H1 (cell line): ENCODE data around the gene NEDD4. TPM values are rescaled to one million over a fixed set of nuclear protein-coding genes. Genes with fewer than 3 reads are reported as not detected.

ENCODE experiments used
- CTCF ChIA-PET: fragments of 300-600 bp; sonication (Branson Sonifier 250); formaldehyde crosslinking; loops from one replicate; lab custom pipeline; 2021; ENCODE audit not compliant: partially characterized antibody; lab: Charles Lee
- POLR2A ChIA-PET: fragments of 300-600 bp; sonication (Branson Sonifier 250); formaldehyde crosslinking; loops from one replicate; lab custom pipeline; 2021; ENCODE audit warnings: inconsistent platforms; ENCODE audit not compliant: partially characterized antibody; lab: Charles Lee
- DNase-seq, 2 experiments: peaks; one replicate each; pipeline versions ENCODE4 v3.0.0 to v3.0.0-alpha.2; 2010 to 2022; ENCODE audit warnings: low spot score in 2 of 2, low read depth in 1 of 2, mixed read lengths in 1 of 2
- FAIRE-seq: peaks from 2 replicates; lab custom pipeline; 2011; peaks lifted over from hg19 to GRCh38; lab: Jason Lieb, UNC
- H2AFZ ChIP-seq: 2 replicates; pipeline ENCODE4 v1.8.1; 2012; ENCODE audit warnings: low read length, inconsistent platforms
- H2AK5ac ChIP-seq: 2 replicates; pipeline ENCODE4 v1.6.1; 2013; ENCODE audit warnings: low read depth, low read length
- H2BK120ac ChIP-seq: replicated peaks from 2 replicates; pipeline ENCODE3; 2013; ENCODE audit warnings: low read depth, low read length, inconsistent platforms
- H2BK12ac ChIP-seq: 2 replicates; pipeline ENCODE4 v1.6.1; 2013; ENCODE audit warnings: low read depth, low read length
- H2BK15ac ChIP-seq: 2 replicates; pipeline ENCODE4 v1.6.1; 2013; ENCODE audit warnings: low read length
- H2BK20ac ChIP-seq: 2 replicates; pipeline ENCODE4 v1.6.1; 2013; ENCODE audit warnings: low read length
- H2BK5ac ChIP-seq: 2 replicates; pipeline ENCODE4 v1.6.1; 2013; ENCODE audit warnings: low read depth, low read length
- H3K14ac ChIP-seq: 2 replicates; pipeline ENCODE4 v1.6.1; 2013; ENCODE audit warnings: inconsistent platforms; ENCODE audit not compliant: insufficient read length
- H3K18ac ChIP-seq: 2 replicates; pipeline ENCODE4 v1.6.1; 2013; ENCODE audit warnings: low read length; ENCODE audit errors: extremely low read depth
- H3K23ac ChIP-seq: 2 replicates; pipeline ENCODE4 v1.6.1; 2013; ENCODE audit warnings: inconsistent platforms; ENCODE audit not compliant: insufficient read length
- H3K23me2 ChIP-seq: 2 replicates; pipeline ENCODE4 v1.6.1; 2013; ENCODE audit warnings: low read depth, low read length
- H3K27ac ChIP-seq: 2 replicates; pipeline ENCODE4 v1.6.1; 2011; ENCODE audit warnings: low read depth, low read length, inconsistent platforms
- H3K27me3 ChIP-seq, 4 experiments: replicated peaks in 1 of 4; 1 replicate in 1 of 4; 2 replicates in 3 of 4; pipeline versions ENCODE4 v1.6.1 to v1.8.1; 2011 to 2013; ENCODE audit warnings: low read length in 3 of 4, mild to moderate bottlenecking in 3 of 4, inconsistent platforms in 2 of 4, mixed read lengths in 2 of 4, moderate library complexity in 1 of 4; ENCODE audit not compliant: control insufficient read depth in 3 of 4, insufficient read depth in 3 of 4; ENCODE audit errors: extremely low read depth in 1 of 4
- H3K36me3 ChIP-seq, 4 experiments: 2 replicates each; pipeline versions ENCODE4 v1.6.1 to v1.8.1; 2011 to 2013; ENCODE audit warnings: mild to moderate bottlenecking in 4 of 4, low read length in 3 of 4, moderate library complexity in 2 of 4, control low read depth in 1 of 4, inconsistent platforms in 1 of 4; ENCODE audit not compliant: insufficient read depth in 4 of 4, control insufficient read depth in 2 of 4
- H3K4ac ChIP-seq: replicated peaks from 2 replicates; pipeline ENCODE3; 2013; ENCODE audit warnings: low read length, low read depth, mixed read lengths, inconsistent platforms; ENCODE audit not compliant: insufficient read length
- H3K4me1 ChIP-seq, 4 experiments: replicated peaks in 1 of 4; 1 replicate in 1 of 4; 2 replicates in 3 of 4; pipeline versions ENCODE4 v1.6.1 to v1.8.1; 2011 to 2013; ENCODE audit warnings: low read length in 3 of 4, inconsistent platforms in 2 of 4, mixed read lengths in 1 of 4; ENCODE audit not compliant: insufficient read depth in 4 of 4, control insufficient read depth in 3 of 4
- H3K4me2 ChIP-seq, 2 experiments: 2 replicates each; pipeline versions ENCODE4 v1.6.1 to v1.8.1; 2011 to 2013; ENCODE audit warnings: low read depth in 2 of 2, low read length in 2 of 2, control low read depth in 1 of 2, inconsistent platforms in 1 of 2, mild to moderate bottlenecking in 1 of 2; ENCODE audit not compliant: insufficient read depth in 1 of 2
- H3K4me3 ChIP-seq, 4 experiments: fragments of 200-600, 300-600 bp in 1 of 4; sonication (generic), shearing (Covaris generic), sonication (Bioruptor Twin) in 1 of 4; 2 replicates each; pipeline versions ENCODE4 v1.5.1 to v1.8.1; 2011 to 2016; ENCODE audit warnings: low read length in 4 of 4, low read depth in 3 of 4, control low read depth in 2 of 4, inconsistent platforms in 2 of 4, mild to moderate bottlenecking in 2 of 4, mixed read lengths in 1 of 4, moderate library complexity in 1 of 4; ENCODE audit not compliant: insufficient read depth in 2 of 4; ENCODE audit errors: extremely low read depth in 1 of 4
- H3K56ac ChIP-seq: replicated peaks from 2 replicates; pipeline ENCODE3; 2013; ENCODE audit warnings: low read depth, mild to moderate bottlenecking, mixed read lengths, low read length, inconsistent platforms; ENCODE audit not compliant: insufficient read length
- H3K79me1 ChIP-seq: 2 replicates; pipeline ENCODE4 v1.6.1; 2013; ENCODE audit warnings: low read depth, low read length, control low read depth
- H3K79me2 ChIP-seq, 2 experiments: 2 replicates each; pipeline versions ENCODE4 v1.6.1 to v1.8.1; 2012 to 2013; ENCODE audit warnings: low read length in 2 of 2, mild to moderate bottlenecking in 2 of 2, inconsistent platforms in 1 of 2; ENCODE audit not compliant: insufficient read depth in 2 of 2, control insufficient read depth in 1 of 2
- H3K9ac ChIP-seq, 4 experiments: replicated peaks in 1 of 4; 1 replicate in 1 of 4; 2 replicates in 3 of 4; pipeline versions ENCODE4 v1.6.1 to v1.8.1; 2011 to 2013; ENCODE audit warnings: low read depth in 3 of 4, low read length in 3 of 4, control low read depth in 2 of 4, mild to moderate bottlenecking in 2 of 4, moderate library complexity in 2 of 4, inconsistent platforms in 1 of 4; ENCODE audit errors: extremely low read depth in 1 of 4
- H3K9me3 ChIP-seq, 2 experiments: 2 replicates each; pipeline versions ENCODE4 v1.6.1 to v1.8.1; 2012 to 2013; ENCODE audit warnings: mild to moderate bottlenecking in 2 of 2, moderate library complexity in 2 of 2, control low read depth in 1 of 2, inconsistent platforms in 1 of 2, low read depth in 1 of 2, low read length in 1 of 2, mixed read lengths in 1 of 2; ENCODE audit not compliant: insufficient read depth in 2 of 2
- H4K20me1 ChIP-seq, 2 experiments: replicated peaks in 1 of 2; 2 replicates each; pipeline versions ENCODE3 to v1.8.1; 2011 to 2013; ENCODE audit warnings: inconsistent platforms in 2 of 2, low read length in 2 of 2, mild to moderate bottlenecking in 1 of 2; ENCODE audit not compliant: insufficient read depth in 2 of 2, control insufficient read depth in 1 of 2
- H4K5ac ChIP-seq: 2 replicates; pipeline ENCODE4 v1.6.1; 2013; ENCODE audit warnings: low read length, low read depth, mixed read lengths, inconsistent platforms; ENCODE audit not compliant: insufficient read length
- H4K8ac ChIP-seq: 2 replicates; pipeline ENCODE4 v1.8.0; 2013; ENCODE audit warnings: mild to moderate bottlenecking, moderate library complexity, low read length, inconsistent platforms; ENCODE audit not compliant: insufficient read depth; ENCODE audit errors: extremely low read depth
- H4K91ac ChIP-seq: replicated peaks from 2 replicates; pipeline ENCODE3; 2013; ENCODE audit warnings: low read length, mixed read lengths, inconsistent platforms; ENCODE audit not compliant: insufficient read length
- CHD1 ChIP-seq: IDR thresholded peaks from 2 replicates; pipeline ENCODE4 v1.6.1; 2012; ENCODE audit warnings: low read depth, low read length, improper control_type of control experiment
- FOSL1 ChIP-seq: IDR thresholded peaks from 2 replicates; pipeline ENCODE4 v1.6.1; 2011; ENCODE audit warnings: mild to moderate bottlenecking, low read depth, low read length, moderate library complexity; ENCODE audit not compliant: insufficient read depth
- SIX5 ChIP-seq: IDR thresholded peaks from 2 replicates; pipeline ENCODE4 v1.6.1; 2011; ENCODE audit warnings: mild to moderate bottlenecking, low read depth, low read length
- WGBS, 2 experiments: shearing (Covaris generic) in 1 of 2; methylation state at CpG; one replicate each; pipeline versions ENCODE4 v1.1.6 to v1.1.7; 2013 to 2015; ENCODE audit warnings: low lambda C conversion rate in 2 of 2, mixed read lengths in 2 of 2, inconsistent platforms in 1 of 2, low coverage in 1 of 2, missing lambda C conversion rate in 1 of 2; ENCODE audit not compliant: insufficient replicate concordance in 2 of 2, insufficient coverage in 1 of 2, insufficient read length in 1 of 2; ENCODE audit errors: extremely low coverage in 1 of 2, missing lambda C conversion rate in 1 of 2; 5-methylcytosine and 5-hydroxymethylcytosine counted together
- polyA plus RNA-seq, 7 experiments: library from polyadenylated mRNA; depleted of rRNA in 3 of 7; stranded (reverse) in 5 of 7; unstranded in 2 of 7; fragments of >200 nt in 5 of 7; fragments of 200-250 nt in 2 of 7; gene quantifications; 1 replicate in 5 of 7; 2 replicates in 1 of 7; 4 replicates in 1 of 7; pipeline versions ENCODE4 v1.2.1 to v1.2.3, GENCODE V29; 2011 to 2013; ENCODE audit warnings: missing spikeins in 2 of 7, mixed read lengths in 2 of 7
- total RNA-seq: library from RNA; stranded (reverse); fragmentation: NEBNext Ultra II Directional; extraction: Animal tissue kit (Norgen Biotek cat#: 25700); gene quantifications from 2 replicates; pipeline ENCODE4 v1.2.1, GENCODE V29; 2021

The NEDD4 gene
- total and polyA plus RNA-seq, 2 of the 8 experiments (the other 6 are each of a cell fraction or from before 2014, with no cell fraction given), result 0.95 to 3.9 TPM

GRCh38 chr15:56036546-56037067 is 43.2 kb upstream of the NEDD4 start:
- no peak overlapping the region for H2BK12ac ChIP-seq
- ChIA-PET CTCF (interaction anchor here (0.6 to 1.2 kb wide), 2 partner anchors 17 to 18 kb away, joined by 3 to 6 read pairs; no protein-coding TSS in a partner anchor), POLR2A (no interaction called here)
- no peak overlapping the region for H3K23ac ChIP-seq
- 87% methylated on average over 5 of the region's 5 CpGs; no CpG with 5 or more reads in 1 of the 2 experiments for WGBS, 2 experiments
- no peak overlapping the region for H2BK5ac ChIP-seq
- no peak overlapping the region for H3K9ac ChIP-seq
- H3K79me1 ChIP-seq, result no peaks in the 10 kb centered on the region
- H2AFZ ChIP-seq, result no peak overlapping the region
- H4K8ac ChIP-seq, result no peak overlapping the region
- no peaks in the 10 kb centered on the region for H3K27me3 ChIP-seq
- H3K9me3 ChIP-seq, result no peaks in the 10 kb centered on the region
- H3K14ac ChIP-seq, result no peak overlapping the region
- no peak overlapping the region for H2AK5ac ChIP-seq
- no peak for TF ChIP-seq CHD1
- no peak for TF ChIP-seq SIX5
- no peak for TF ChIP-seq FOSL1
- no peak overlapping the region for H3K4ac ChIP-seq
- peaks cover 0 to 3% (median 1%) of the 10 kb centered on the region in 4 experiments; a peak in 2 of 7 replicates for H3K4me1 ChIP-seq
- H3K18ac ChIP-seq, result no peak overlapping the region
- no peaks in the 10 kb centered on the region; the same call in 1 of the 2 replicates for H3K23me2 ChIP-seq
- H3K27ac ChIP-seq, result no peak overlapping the region
- no peak overlapping the region for H2BK15ac ChIP-seq
- DNase-seq, result no peak
- no peak for FAIRE-seq
- no peak overlapping the region for H4K5ac ChIP-seq
- no peak overlapping the region for H3K56ac ChIP-seq
- no peak overlapping the region for H2BK20ac ChIP-seq
- no peak overlapping the region for H3K4me2 ChIP-seq
- no peak overlapping the region for H2BK120ac ChIP-seq
- H4K20me1 ChIP-seq, result no peaks in the 10 kb centered on the region
- no peak overlapping the region for H4K91ac ChIP-seq
- H3K4me3 ChIP-seq, result no peak overlapping the region
- no peaks in the 10 kb centered on the region for H3K79me2 ChIP-seq
- no peaks in the 10 kb centered on the region for H3K36me3 ChIP-seq
